Ramos (cell line): Measurements from ENCODE around the gene PIANP.

Source experiments
- in situ Hi-C: fragments of 300-500 bp; cut with MboI; formaldehyde crosslinking; loops from one replicate; pipeline ENCODE4 v1.14.3; 2022; ENCODE audit warnings: low sequenced_read_pairs; ENCODE audit not compliant: unreplicated experiment

PIANP gene

GRCh38 chr12:6684609-6685008 lies 16.0 kb downstream of the PIANP start:
- in situ Hi-C loops, result no loop called here

GRCh38 chr12:6676962-6677361 lies 23.7 kb downstream of the PIANP start:
- in situ Hi-C loops, result no loop called here

GRCh38 chr12:6672143-6672542 lies 28.5 kb downstream of the PIANP start:
- in situ Hi-C loops, result no loop called here

- in situ Hi-C loops, result no loop called here
Observed at GRCh38 chr12:6667559-6668210, 32.9 kb downstream of the PIANP start.

GRCh38 chr12:6666211-6666610 lies 34.4 kb downstream of the PIANP start:
- in situ Hi-C loops, result no loop called here

- in situ Hi-C loops, result loop anchor here (5.0 kb wide), 1 partner anchor 48 kb away; no protein-coding TSS in a partner anchor
Observed at GRCh38 chr12:6664902-6665301, 35.7 kb downstream of the PIANP start.

GRCh38 chr12:6662906-6663742 lies 37.5 kb downstream of the PIANP start, which contains the start of gene ING4:
TSS of gene ING4 (minus strand) at chr12:6663119. CDS start at chr12:6663101, 18 bp downstream.
- in situ Hi-C loops, result loop anchor here (5.0 kb wide), 1 partner anchor 46 kb away; no protein-coding TSS in a partner anchor

- in situ Hi-C loops, result loop anchor here (5.0 kb wide), 1 partner anchor 45 kb away; no protein-coding TSS in a partner anchor
Observed at GRCh38 chr12:6662602-6662905, 38.1 kb downstream of the PIANP start.

- in situ Hi-C loops, result no loop called here
Observed at GRCh38 chr12:6653987-6654386, 46.6 kb downstream of the PIANP start.

GRCh38 chr12:6653342-6653741 lies 47.3 kb downstream of the PIANP start:
- in situ Hi-C loops, result no loop called here

- in situ Hi-C loops, result no loop called here
Observed at GRCh38 chr12:6652391-6652790, 48.2 kb downstream of the PIANP start.

- in situ Hi-C loops, result no loop called here
Observed at GRCh38 chr12:6650832-6651231, 49.8 kb downstream of the PIANP start.

- in situ Hi-C loops, result no loop called here
Observed at GRCh38 chr12:6647083-6647604, 53.5 kb downstream of the PIANP start, which contains the start of gene ACRBP. TSS of gene ACRBP (minus strand) at chr12:6647432. CDS start at chr12:6647366, 66 bp downstream.

GRCh38 chr12:6646276-6647082 lies 54.1 kb downstream of the PIANP start:
- in situ Hi-C loops, result no loop called here

- in situ Hi-C loops, result no loop called here
Observed at GRCh38 chr12:6644903-6645302, 55.7 kb downstream of the PIANP start.

GRCh38 chr12:6644257-6644596 lies 56.4 kb downstream of the PIANP start:
- in situ Hi-C loops, result no loop called here
